ENCODE results near the gene DMRTB1. TPM values are rescaled to one million over a fixed set of nuclear protein-coding genes. Genes with fewer than 3 reads are reported as not detected.

DMRTB1 gene
- total and polyA plus RNA-seq, 3 donors from 2014 or later = 44.5 to 107 (median 51.8) TPM

DNA sequence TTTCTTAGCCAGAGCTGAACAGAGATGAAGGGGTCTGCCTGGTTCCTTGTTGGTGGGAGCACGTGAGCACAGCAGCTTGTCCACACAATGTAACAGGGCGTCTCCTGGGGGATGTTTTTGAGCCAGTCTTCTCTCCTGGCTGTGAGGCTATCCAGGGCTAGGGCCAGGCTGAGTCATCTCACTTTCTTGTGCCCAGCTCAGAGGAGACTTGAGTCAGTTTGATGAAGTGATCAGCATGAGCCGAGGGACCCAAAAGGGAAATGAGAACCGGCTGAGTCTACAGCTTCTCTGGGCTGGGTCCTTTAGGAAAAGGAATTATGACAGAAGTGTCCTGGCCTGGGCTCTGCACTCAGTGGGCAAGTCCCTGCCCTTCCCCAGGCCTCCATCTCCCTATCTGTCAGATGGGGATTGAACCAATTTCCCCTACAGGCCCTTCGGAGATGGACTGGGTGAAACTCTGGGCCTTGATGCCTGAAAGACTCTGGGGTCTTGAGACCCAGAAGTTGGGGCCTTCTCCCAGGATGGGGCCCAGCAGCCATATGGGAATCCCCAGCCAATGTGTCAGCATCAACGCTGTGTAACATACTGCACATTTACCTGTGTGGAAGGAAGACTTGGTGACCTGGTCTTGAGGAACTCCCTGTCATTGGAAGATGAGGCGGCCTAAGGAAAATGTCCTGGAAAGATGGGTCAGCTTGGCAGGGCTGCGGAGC is 36.6 kb downstream of the DMRTB1 start:
- Histone ChIP-seq H3K4me1 (no peaks in the 10 kb centered on the region), H3K27ac (no peak overlapping the region), H3K4me3 (no peak overlapping the region), H3K27me3 (no peaks in the 10 kb centered on the region), H3K9me3 (no peaks in the 10 kb centered on the region), H3K36me3 (ENCODE audit: low read depth, missing control alignments) (no peaks in the 10 kb centered on the region)
- TF ChIP-seq POLR2A (IDR thresholded peaks at IDR 0.05) = no peak
- TF ChIP-seq, protein P1, sequence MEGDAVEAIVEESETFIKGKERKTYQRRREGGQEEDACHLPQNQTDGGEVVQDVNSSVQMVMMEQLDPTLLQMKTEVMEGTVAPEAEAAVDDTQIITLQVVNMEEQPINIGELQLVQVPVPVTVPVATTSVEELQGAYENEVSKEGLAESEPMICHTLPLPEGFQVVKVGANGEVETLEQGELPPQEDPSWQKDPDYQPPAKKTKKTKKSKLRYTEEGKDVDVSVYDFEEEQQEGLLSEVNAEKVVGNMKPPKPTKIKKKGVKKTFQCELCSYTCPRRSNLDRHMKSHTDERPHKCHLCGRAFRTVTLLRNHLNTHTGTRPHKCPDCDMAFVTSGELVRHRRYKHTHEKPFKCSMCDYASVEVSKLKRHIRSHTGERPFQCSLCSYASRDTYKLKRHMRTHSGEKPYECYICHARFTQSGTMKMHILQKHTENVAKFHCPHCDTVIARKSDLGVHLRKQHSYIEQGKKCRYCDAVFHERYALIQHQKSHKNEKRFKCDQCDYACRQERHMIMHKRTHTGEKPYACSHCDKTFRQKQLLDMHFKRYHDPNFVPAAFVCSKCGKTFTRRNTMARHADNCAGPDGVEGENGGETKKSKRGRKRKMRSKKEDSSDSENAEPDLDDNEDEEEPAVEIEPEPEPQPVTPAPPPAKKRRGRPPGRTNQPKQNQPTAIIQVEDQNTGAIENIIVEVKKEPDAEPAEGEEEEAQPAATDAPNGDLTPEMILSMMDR (IDR thresholded peaks at IDR 0.05) = no peak
- intact Hi-C loops (cut with DNase I; ENCODE audit: low total_unique reads) = no loop called here
- 91 to 95% methylated on average over 6 to 8 of the region's 8 CpGs for WGBS, 2 donors
- DNase-seq = no peak

DNA sequence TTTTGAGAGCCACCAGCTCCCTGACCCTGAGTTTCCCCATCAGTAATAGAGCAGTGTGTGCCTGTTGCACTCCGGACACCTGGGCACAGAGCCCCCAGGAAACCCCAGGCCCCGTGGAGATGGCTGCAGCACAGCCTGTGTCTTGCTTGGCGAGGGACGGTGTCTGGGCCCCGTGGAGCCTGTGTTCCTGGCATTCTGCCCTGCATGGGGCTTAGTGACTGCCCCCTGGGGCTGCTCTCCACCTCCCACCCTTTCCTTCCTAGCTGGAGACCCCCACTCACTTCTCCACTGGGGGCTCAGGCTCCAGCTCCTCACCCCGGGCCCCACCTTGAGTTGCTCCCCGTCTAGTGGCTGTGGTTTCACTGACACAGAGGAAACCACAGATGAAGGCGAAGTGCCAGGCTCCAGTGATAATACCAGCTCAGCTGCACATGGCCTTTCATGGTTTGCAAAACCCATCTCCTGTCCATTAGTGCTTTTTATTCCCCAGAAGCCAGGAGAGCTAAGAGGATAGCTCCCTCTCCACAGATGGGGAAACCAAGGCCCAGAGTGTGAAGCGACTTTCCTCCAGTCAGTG is 39.4 kb downstream of the DMRTB1 start:
- H3K9me3 ChIP-seq = no peaks in the 10 kb centered on the region
- H3K4me3 ChIP-seq = no peak overlapping the region
- no peaks in the 10 kb centered on the region for H3K27me3 ChIP-seq
- no peak overlapping the region for H3K27ac ChIP-seq
- no peak for DNase-seq
- TF ChIP-seq, protein P1 (IDR thresholded peaks at IDR 0.05) = no peak
- TF ChIP-seq POLR2A (IDR thresholded peaks at IDR 0.05) = no peak
- 63 to 82% methylated on average over 4 to 9 of the region's 9 CpGs for WGBS, 2 donors
- H3K4me1 ChIP-seq = no peaks in the 10 kb centered on the region
- intact Hi-C loops (cut with DNase I; ENCODE audit: low total_unique reads) = no loop called here
- H3K36me3 ChIP-seq (ENCODE audit: low read depth, missing control alignments) = no peaks in the 10 kb centered on the region

DNA sequence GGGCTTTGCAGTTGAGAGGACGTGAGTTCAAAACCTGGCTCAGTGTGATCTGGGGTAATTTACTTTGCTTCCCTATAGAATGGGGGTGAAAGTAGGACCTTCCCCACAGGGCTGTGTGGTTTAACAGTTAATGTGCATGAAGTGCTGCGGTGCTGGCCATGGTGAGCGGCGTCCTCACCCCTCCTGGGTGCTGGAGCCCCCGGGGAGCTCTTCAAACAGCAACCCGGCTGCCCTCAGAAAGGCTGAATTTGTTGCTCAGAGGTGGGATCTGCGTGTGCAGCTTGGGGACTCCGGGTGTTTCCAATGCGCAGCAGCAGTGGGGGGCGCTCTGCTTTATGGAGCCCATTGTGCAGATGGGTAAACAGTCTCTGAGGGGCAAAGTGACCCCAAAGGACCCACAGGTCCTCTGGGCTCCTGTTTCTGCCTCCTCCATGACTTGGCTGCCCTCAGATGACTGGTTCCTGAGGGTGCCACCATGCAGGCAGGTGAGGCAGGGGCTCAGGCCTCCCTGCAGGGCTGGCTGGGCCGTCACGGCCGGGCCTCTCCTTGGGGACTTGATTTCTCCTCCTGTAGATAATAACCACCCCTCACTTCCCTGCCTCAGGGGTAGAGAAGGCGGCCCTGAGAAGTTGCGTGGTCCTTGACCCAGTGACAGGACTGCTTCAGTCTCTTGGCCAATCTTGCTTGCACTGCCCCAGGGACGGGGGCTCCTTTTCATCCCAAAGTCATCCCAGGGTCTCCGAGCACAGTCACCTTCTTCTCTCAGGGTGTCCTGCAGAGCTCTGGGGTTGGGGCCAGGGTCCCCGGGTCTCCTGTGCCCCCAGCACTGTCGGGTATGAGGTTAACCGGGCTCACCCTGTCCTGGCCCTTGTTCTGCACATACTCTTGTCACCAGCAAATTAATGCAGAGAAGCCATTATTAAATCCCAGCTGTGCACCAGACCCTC is 40.3 kb downstream of the DMRTB1 start:
- no peak for DNase-seq
- TF ChIP-seq, protein P1 (IDR thresholded peaks at IDR 0.05) = no peak
- TF ChIP-seq POLR2A (IDR thresholded peaks at IDR 0.05) = no peak
- Histone ChIP-seq H3K27me3 (no peaks in the 10 kb centered on the region), H3K36me3 (ENCODE audit: low read depth, missing control alignments) (no peaks in the 10 kb centered on the region), H3K9me3 (no peaks in the 10 kb centered on the region), H3K4me3 (no peak overlapping the region), H3K4me1 (no peaks in the 10 kb centered on the region), H3K27ac (no peak overlapping the region)
- 82 to 87% methylated on average over 6 to 20 of the region's 20 CpGs for WGBS, 2 donors
- intact Hi-C loops (cut with DNase I; ENCODE audit: low total_unique reads) = no loop called here

DNA sequence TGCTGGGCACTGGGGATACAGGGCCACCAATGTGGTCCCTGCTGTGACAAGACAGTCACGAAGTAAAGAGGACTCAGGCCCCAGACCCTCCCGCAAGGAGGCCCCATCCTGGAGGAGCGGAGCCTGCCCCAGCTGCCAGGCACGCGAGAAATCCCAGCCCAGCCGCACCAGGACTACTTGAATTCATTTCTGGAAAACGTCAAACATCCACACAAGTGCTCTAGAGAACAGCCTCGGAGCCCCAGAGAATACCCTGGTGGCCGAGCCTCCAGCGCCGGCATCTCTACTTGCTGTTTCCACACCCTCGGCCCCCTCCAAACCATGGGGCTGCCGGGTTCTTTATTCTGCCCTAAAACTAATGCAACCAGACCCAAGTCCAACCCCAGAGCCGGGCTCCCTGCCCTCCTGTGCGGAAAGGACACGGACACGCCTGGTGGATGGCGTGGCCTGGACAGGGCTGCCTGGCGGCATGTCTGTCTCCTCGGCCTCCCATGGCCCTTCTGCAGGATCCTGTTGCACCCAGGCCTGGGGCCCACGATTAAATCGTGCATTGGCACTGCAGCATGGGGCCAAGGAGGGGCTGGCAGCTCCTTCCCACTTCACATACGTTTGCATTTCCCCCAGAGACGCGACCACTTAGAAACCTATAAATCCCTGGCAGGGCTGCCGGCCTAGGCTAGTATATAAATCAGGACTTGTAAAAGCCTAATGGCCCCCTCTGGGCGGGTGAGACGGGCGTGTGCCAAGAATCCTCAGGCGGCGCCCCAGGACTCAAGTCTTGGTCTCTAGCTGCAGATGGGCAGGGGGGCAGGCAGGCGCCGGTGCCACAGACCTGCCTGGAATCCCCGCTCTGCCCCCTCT is 41.2 kb downstream of the DMRTB1 start:
- WGBS, 2 donors = 81 to 94% methylated on average over 15 to 34 of the region's 34 CpGs
- no peak for DNase-seq
- Histone ChIP-seq H3K27ac (no peak overlapping the region), H3K4me1 (no peaks in the 10 kb centered on the region), H3K9me3 (no peaks in the 10 kb centered on the region), H3K36me3 (ENCODE audit: low read depth, missing control alignments) (no peaks in the 10 kb centered on the region), H3K4me3 (no peak overlapping the region), H3K27me3 (no peaks in the 10 kb centered on the region)
- intact Hi-C loops (cut with DNase I; ENCODE audit: low total_unique reads) = no loop called here
- no peak for TF ChIP-seq POLR2A (IDR thresholded peaks at IDR 0.05)
- TF ChIP-seq, protein P1 (IDR thresholded peaks at IDR 0.05) = no peak

Measured in testis (tissue), 3 donors.